ENCODE data around the gene CFAP54. TPM values are rescaled to one million over a fixed set of nuclear protein-coding genes. Genes with fewer than 3 reads are reported as not detected.
A peak's percentile ranks its signal among the peaks of the same experiment; 100 is the strongest.
"Not testable (repeated sequence)": the region's sequence is repeated elsewhere in the genome, so short reads cannot be mapped to it uniquely, and the experiment has no call there.

Gene CFAP54
- total RNA-seq, 2 experiments from 2014 or later = 0.33 to 1.4 TPM

- Mint-ChIP-seq H3K9me3 (ENCODE audit: low read depth) (no peaks in the 10 kb centered on the region), H3K4me1 (peaks cover 12% of the 10 kb centered on the region), H3K27me3 (peaks cover 27% of the 10 kb centered on the region), H3K4me3 (peak overlapping the region; percentile 62), H3K27ac (no peak overlapping the region), H3K36me3 (no peaks in the 10 kb centered on the region)
- ATAC-seq (peak; percentile 38), DNase-seq (no peak)
- CTCF ChIA-PET = interaction anchor here (1.3 kb wide), 1 partner anchor 9 kb away, joined by 3 read pairs; no protein-coding TSS in a partner anchor
These were observed 81.2 kb downstream of the CFAP54 start for GRCh38 chr12:96570579-96570978.

GRCh38 chr12:96571101-96571862 lies 81.9 kb downstream of the CFAP54 start:
- Mint-ChIP-seq H3K27me3 (peaks cover 24% of the 10 kb centered on the region), H3K27ac (peak overlapping the region; percentile 48), H3K9me3 (ENCODE audit: low read depth) (no peaks in the 10 kb centered on the region), H3K4me1 (peaks cover 12% of the 10 kb centered on the region), H3K36me3 (no peaks in the 10 kb centered on the region), H3K4me3 (peak overlapping the region; percentile 62)
- DNase-seq = peak; percentile 40
- CTCF ChIA-PET = interaction anchor here (1.3 kb wide), 1 partner anchor 8 kb away, joined by 3 read pairs; no protein-coding TSS in a partner anchor
- peak; percentile 87 for ATAC-seq

- CTCF ChIA-PET = interaction anchor here (0.6 to 1.4 kb wide), 8 partner anchors 78 to 1872 kb away, joined by 3 to 10 read pairs (median 3); no protein-coding TSS in a partner anchor
- Mint-ChIP-seq H3K36me3 (no peaks in the 10 kb centered on the region), H3K4me1 (peaks cover 4% of the 10 kb centered on the region), H3K27me3 (peaks cover 7% of the 10 kb centered on the region), H3K27ac (no peak overlapping the region), H3K9me3 (ENCODE audit: low read depth) (no peaks in the 10 kb centered on the region), H3K4me3 (no peak overlapping the region)
- ATAC-seq (peak; percentile 87), DNase-seq (no peak)
These were observed 89.2 kb downstream of the CFAP54 start for GRCh38 chr12:96578526-96579125.

- H3K9me3 Mint-ChIP-seq (ENCODE audit: low read depth) = no peaks in the 10 kb centered on the region
These were observed 96.6 kb downstream of the CFAP54 start for GRCh38 chr12:96585977-96586376.

GRCh38 chr12:96587691-96588090 lies 98.3 kb downstream of the CFAP54 start:
- ATAC-seq (no peak), DNase-seq (no peak)
- CTCF ChIA-PET = interaction anchor here (1.0 kb wide), 1 partner anchor 8 kb away, joined by 3 read pairs; no protein-coding TSS in a partner anchor
- Mint-ChIP-seq H3K4me1 (no peaks in the 10 kb centered on the region), H3K27ac (no peak overlapping the region), H3K4me3 (no peak overlapping the region), H3K36me3 (no peaks in the 10 kb centered on the region), H3K27me3 (peaks cover 17% of the 10 kb centered on the region), H3K9me3 (ENCODE audit: low read depth) (no peaks in the 10 kb centered on the region)

More at GRCh38 chr12:96585977-96586376, 96.6 kb downstream of the CFAP54 start:
- Mint-ChIP-seq H3K36me3 (no peaks in the 10 kb centered on the region), H3K27ac (no peak overlapping the region), H3K27me3 (peaks cover 15% of the 10 kb centered on the region), H3K4me3 (no peak overlapping the region), H3K4me1 (no peaks in the 10 kb centered on the region)
- ATAC-seq (no peak), DNase-seq (no peak)
- CTCF ChIA-PET = no interaction called here

- Mint-ChIP-seq H3K27ac (no peak overlapping the region), H3K36me3 (no peaks in the 10 kb centered on the region), H3K4me1 (no peaks in the 10 kb centered on the region), H3K9me3 (ENCODE audit: low read depth) (no peaks in the 10 kb centered on the region), H3K27me3 (peaks cover 19% of the 10 kb centered on the region), H3K4me3 (no peak overlapping the region)
- CTCF ChIA-PET = no interaction called here
- no peak for DNase-seq
- no peak for ATAC-seq
These were observed 101.6 kb downstream of the CFAP54 start for GRCh38 chr12:96590970-96591369.

- H3K27me3 Mint-ChIP-seq = peaks cover 48% of the 10 kb centered on the region
- H3K27ac Mint-ChIP-seq; ATAC-seq; H3K36me3 Mint-ChIP-seq; H3K4me3 Mint-ChIP-seq; H3K9me3 Mint-ChIP-seq (ENCODE audit: low read depth); DNase-seq; CTCF ChIA-PET; H3K4me1 Mint-ChIP-seq: not testable (repeated sequence)
These were observed 115.0 kb downstream of the CFAP54 start for GRCh38 chr12:96604374-96604773.

- no peak for ATAC-seq
- no peak for DNase-seq
- H3K9me3 Mint-ChIP-seq (ENCODE audit: low read depth) = no peaks in the 10 kb centered on the region
- no peak overlapping the region for H3K27ac Mint-ChIP-seq
- no peaks in the 10 kb centered on the region for H3K4me1 Mint-ChIP-seq
- H3K36me3 Mint-ChIP-seq = no peaks in the 10 kb centered on the region
- peaks cover 48% of the 10 kb centered on the region for H3K27me3 Mint-ChIP-seq
- CTCF ChIA-PET = no interaction called here
- H3K4me3 Mint-ChIP-seq = no peak overlapping the region
These were observed 116.3 kb downstream of the CFAP54 start for GRCh38 chr12:96605684-96606083.

- ATAC-seq (no peak), DNase-seq (no peak)
- Mint-ChIP-seq H3K27me3 (peaks cover 47% of the 10 kb centered on the region), H3K9me3 (ENCODE audit: low read depth) (no peaks in the 10 kb centered on the region), H3K4me1 (no peaks in the 10 kb centered on the region), H3K27ac (no peak overlapping the region), H3K36me3 (no peaks in the 10 kb centered on the region), H3K4me3 (no peak overlapping the region)
- CTCF ChIA-PET = no interaction called here
These were observed 116.8 kb downstream of the CFAP54 start for GRCh38 chr12:96606134-96606533.

- H3K27me3 Mint-ChIP-seq = peaks cover 42% of the 10 kb centered on the region
- CTCF ChIA-PET = no interaction called here
These were observed 117.3 kb downstream of the CFAP54 start for GRCh38 chr12:96606644-96607043.

GRCh38 chr12:96617178-96617577 lies 127.8 kb downstream of the CFAP54 start:
- H3K27ac Mint-ChIP-seq = no peak overlapping the region
- DNase-seq (no peak), ATAC-seq (no peak)
- peaks cover 6% of the 10 kb centered on the region for H3K27me3 Mint-ChIP-seq
- CTCF ChIA-PET = no interaction called here
- no peaks in the 10 kb centered on the region for H3K36me3 Mint-ChIP-seq
- no peaks in the 10 kb centered on the region for H3K9me3 Mint-ChIP-seq (ENCODE audit: low read depth)
- no peaks in the 10 kb centered on the region for H3K4me1 Mint-ChIP-seq
- H3K4me3 Mint-ChIP-seq = no peak overlapping the region

More at GRCh38 chr12:96606644-96607043, 117.3 kb downstream of the CFAP54 start:
- H3K27ac Mint-ChIP-seq = no peak overlapping the region
- ATAC-seq (no peak), DNase-seq (no peak)
- no peaks in the 10 kb centered on the region for H3K36me3 Mint-ChIP-seq
- H3K4me1 Mint-ChIP-seq = no peaks in the 10 kb centered on the region
- H3K9me3 Mint-ChIP-seq (ENCODE audit: low read depth) = no peaks in the 10 kb centered on the region
- no peak overlapping the region for H3K4me3 Mint-ChIP-seq

GRCh38 chr12:96623155-96623554 lies 133.8 kb downstream of the CFAP54 start:
- DNase-seq (no peak), ATAC-seq (no peak)
- H3K4me3 Mint-ChIP-seq = no peak overlapping the region
- H3K27me3 Mint-ChIP-seq = peaks cover 8% of the 10 kb centered on the region
- no peaks in the 10 kb centered on the region for H3K4me1 Mint-ChIP-seq
- H3K27ac Mint-ChIP-seq = no peak overlapping the region
- H3K36me3 Mint-ChIP-seq = no peaks in the 10 kb centered on the region
- CTCF ChIA-PET = no interaction called here
- no peaks in the 10 kb centered on the region for H3K9me3 Mint-ChIP-seq (ENCODE audit: low read depth)

GRCh38 chr12:96623656-96624217 lies 134.4 kb downstream of the CFAP54 start:
- ATAC-seq = no peak
- Mint-ChIP-seq H3K36me3 (no peaks in the 10 kb centered on the region), H3K27me3 (peaks cover 8% of the 10 kb centered on the region), H3K9me3 (ENCODE audit: low read depth) (no peaks in the 10 kb centered on the region), H3K4me3 (no peak overlapping the region), H3K4me1 (no peaks in the 10 kb centered on the region), H3K27ac (no peak overlapping the region)
- DNase-seq = no peak
- CTCF ChIA-PET = no interaction called here

- Mint-ChIP-seq H3K27me3 (no peaks in the 10 kb centered on the region), H3K4me3 (no peak overlapping the region), H3K36me3 (no peaks in the 10 kb centered on the region), H3K4me1 (no peaks in the 10 kb centered on the region), H3K27ac (no peak overlapping the region), H3K9me3 (ENCODE audit: low read depth) (no peaks in the 10 kb centered on the region)
- DNase-seq (no peak), ATAC-seq (no peak)
- CTCF ChIA-PET = no interaction called here
These were observed 146.5 kb downstream of the CFAP54 start for GRCh38 chr12:96635844-96636243.

Data from activated CD8-positive, alpha-beta memory T cell treated with anti-CD3 and anti-CD28 coated beads, Interleukin-2, amount 10 ng/mL, durations not matched to agents 7 days and 5 days (primary cell).